IMR-90 (cell line): ENCODE results near the gene EML5. TPM values are rescaled to one million over a fixed set of nuclear protein-coding genes. Genes with fewer than 3 reads are reported as not detected.

Source experiments
- ATAC-seq: fragments of 200-7000 bp; cut with Tn5 transposase; 2 replicates; pipeline ENCODE4 v1.9.1; 2020; ENCODE audit warnings: low read depth, mild to moderate bottlenecking, moderate library complexity
- BruUV-seq: library from RNA; stranded (reverse); fragments of 400-500 nt; replicated peaks from 2 replicates; lab custom pipeline; 2021; lab: Mats Ljungman, UMichigan
- CTCF ChIA-PET: fragments of 300-600 bp; formaldehyde crosslinking; extraction: SDS; loops from one replicate; lab custom pipeline; 2021; ENCODE audit warnings: antibody characterized with exemption; lab: Yijun Ruan, JAX
- POLR2A ChIA-PET: fragments of 300-600 bp; sonication (Branson Sonifier 250); formaldehyde crosslinking; loops from one replicate; lab custom pipeline; 2022; ENCODE audit warnings: antibody characterized with exemption; ENCODE audit not compliant: unreplicated experiment; lab: Charles Lee
- DNase-seq: peaks from one replicate; pipeline ENCODE4 v3.0.0; 2013
- H2AFZ ChIP-seq: replicated peaks from 2 replicates; pipeline ENCODE3; 2013; ENCODE audit warnings: low read length, mild to moderate bottlenecking; ENCODE audit not compliant: poor library complexity
- H2AK5ac ChIP-seq: 2 replicates; pipeline ENCODE4 v1.6.1; 2013; ENCODE audit warnings: low read depth, low read length, inconsistent platforms
- H2AK9ac ChIP-seq: replicated peaks from 2 replicates; pipeline ENCODE3; 2013; ENCODE audit warnings: mild to moderate bottlenecking, low read depth, low read length, moderate library complexity; ENCODE audit not compliant: poor library complexity
- H2BK120ac ChIP-seq: 2 replicates; pipeline ENCODE4 v1.6.1; 2013; ENCODE audit warnings: low read depth, low read length, inconsistent platforms
- H2BK15ac ChIP-seq: 3 replicates; pipeline ENCODE4 v1.6.1; 2013; ENCODE audit warnings: low read depth, low read length, inconsistent platforms
- H2BK20ac ChIP-seq: 2 replicates; pipeline ENCODE4 v1.6.1; 2013; ENCODE audit warnings: low read depth, mild to moderate bottlenecking, inconsistent platforms, low read length, moderate library complexity
- H2BK5ac ChIP-seq: 2 replicates; pipeline ENCODE4 v1.6.1; 2013; ENCODE audit warnings: mild to moderate bottlenecking, low read depth, low read length, inconsistent platforms; ENCODE audit not compliant: poor library complexity, severe bottlenecking
- H3K14ac ChIP-seq: replicated peaks from 2 replicates; pipeline ENCODE4 v1.6.1; 2013; ENCODE audit warnings: low read depth, low read length, inconsistent platforms
- H3K18ac ChIP-seq: 2 replicates; pipeline ENCODE4 v1.6.1; 2013; ENCODE audit warnings: low read depth, low read length, control low read depth
- H3K23ac ChIP-seq: 2 replicates; pipeline ENCODE4 v1.6.1; 2013; ENCODE audit warnings: low read depth, low read length, inconsistent platforms
- H3K27ac ChIP-seq: 2 replicates; pipeline ENCODE4 v1.5.1; 2013; ENCODE audit warnings: mild to moderate bottlenecking, control low read depth, low read length; ENCODE audit not compliant: insufficient read depth
- H3K27me3 ChIP-seq: 2 replicates; pipeline ENCODE4 v1.6.1; 2013; ENCODE audit warnings: low read length; ENCODE audit not compliant: control insufficient read depth, insufficient read depth
- H3K36me3 ChIP-seq: 2 replicates; pipeline ENCODE4 v1.6.1; 2013; ENCODE audit warnings: low read length, mixed read lengths; ENCODE audit not compliant: control insufficient read depth, insufficient read depth
- H3K4ac ChIP-seq: 2 replicates; pipeline ENCODE4 v1.6.1; 2013; ENCODE audit warnings: low read depth, low read length, inconsistent platforms
- H3K4me1 ChIP-seq: 2 replicates; pipeline ENCODE4 v1.6.1; 2013; ENCODE audit warnings: low read length, mixed read lengths; ENCODE audit not compliant: control insufficient read depth, insufficient read depth
- H3K4me2 ChIP-seq: 2 replicates; pipeline ENCODE4 v1.6.1; 2013; ENCODE audit warnings: low read depth, mild to moderate bottlenecking, control low read depth, low read length, moderate library complexity
- H3K4me3 ChIP-seq: 2 replicates; pipeline ENCODE4 v1.5.1; 2013; ENCODE audit warnings: low read depth, mild to moderate bottlenecking, control low read depth, low read length, moderate library complexity; ENCODE audit not compliant: insufficient read depth
- H3K56ac ChIP-seq: 2 replicates; pipeline ENCODE4 v1.6.1; 2013; ENCODE audit warnings: low read length, inconsistent platforms; ENCODE audit not compliant: insufficient read depth; ENCODE audit errors: extremely low read depth
- H3K79me1 ChIP-seq, 2 experiments: 2 replicates each; pipeline ENCODE4 v1.6.1; 2013; ENCODE audit warnings: low read length in 2 of 2, inconsistent platforms in 1 of 2, low read depth in 1 of 2
- H3K9ac ChIP-seq: 2 replicates; pipeline ENCODE4 v1.6.1; 2013; ENCODE audit warnings: low read depth, low read length, control low read depth
- H3K9me1 ChIP-seq: 2 replicates; pipeline ENCODE4 v1.6.1; 2013; ENCODE audit warnings: low read length, inconsistent platforms; ENCODE audit not compliant: insufficient read depth
- H3K9me3 ChIP-seq: 2 replicates; pipeline ENCODE4 v1.6.1; 2013; ENCODE audit warnings: low read length; ENCODE audit not compliant: control insufficient read depth, insufficient read depth
- H4K20me1 ChIP-seq: 2 replicates; pipeline ENCODE4 v1.6.1; 2013; ENCODE audit warnings: low read length, inconsistent platforms; ENCODE audit not compliant: insufficient read depth
- H4K5ac ChIP-seq: 2 replicates; pipeline ENCODE4 v1.6.1; 2013; ENCODE audit warnings: mild to moderate bottlenecking, low read depth, low read length, control low read depth
- H4K8ac ChIP-seq, 2 experiments: 2 replicates each; pipeline ENCODE4 v1.6.1; 2013; ENCODE audit warnings: low read depth in 2 of 2, low read length in 2 of 2, control low read depth in 1 of 2, inconsistent platforms in 1 of 2
- H4K91ac ChIP-seq: 2 replicates; pipeline ENCODE4 v1.6.1; 2013; ENCODE audit warnings: low read depth, low read length, inconsistent platforms; ENCODE audit not compliant: insufficient read depth
- BHLHE40 ChIP-seq: fragments of 150-350 bp; IDR thresholded peaks from 2 replicates; pipeline ENCODE4 v1.6.1; 2016; ENCODE audit warnings: mild to moderate bottlenecking, low read depth, low read length
- CHD1 ChIP-seq: IDR thresholded peaks from 2 replicates; pipeline ENCODE4 v1.6.1; 2012; ENCODE audit warnings: low read depth, low read length, improper control_type of control experiment
- ELK1 ChIP-seq: fragments of 150-350 bp; IDR thresholded peaks from 2 replicates; pipeline ENCODE4 v1.6.1; 2016; ENCODE audit warnings: low read depth, mild to moderate bottlenecking, low read length, moderate library complexity, borderline replicate concordance
- FOS ChIP-seq: fragments of 150-350 bp; IDR thresholded peaks from 2 replicates; pipeline ENCODE4 v1.6.1; 2016; ENCODE audit warnings: low read depth, low read length
- NFE2L2 ChIP-seq: fragments of 150-350 bp; IDR thresholded peaks from 2 replicates; pipeline ENCODE4 v1.6.1; 2016; ENCODE audit warnings: low read depth, mild to moderate bottlenecking, low read length
- POLR2A ChIP-seq: IDR thresholded peaks from 2 replicates; pipeline ENCODE4 v1.6.1; 2012; ENCODE audit warnings: mild to moderate bottlenecking, low read depth, low read length
- RCOR1 ChIP-seq: IDR thresholded peaks from 2 replicates; pipeline ENCODE4 v1.6.1; 2012; ENCODE audit warnings: mild to moderate bottlenecking, low read length, improper control_type of control experiment; ENCODE audit not compliant: insufficient replicate concordance
- RFX5 ChIP-seq: IDR thresholded peaks from 2 replicates; pipeline ENCODE4 v1.8.0; 2012; ENCODE audit warnings: low read depth, mild to moderate bottlenecking, low read length, moderate library complexity
- SMC3 ChIP-seq: fragments of 150-350 bp; IDR thresholded peaks from 2 replicates; pipeline ENCODE4 v1.6.1; 2016; ENCODE audit warnings: low read depth, mild to moderate bottlenecking, antibody characterized with exemption, low read length, moderate library complexity
- WGBS, 2 experiments: methylation state at CpG; one replicate each; pipeline versions ENCODE4 v1.1.5 to v1.1.7; 2013; ENCODE audit warnings: missing lambda C conversion rate in 2 of 2; ENCODE audit not compliant: insufficient read length in 1 of 2; ENCODE audit errors: extremely low coverage in 2 of 2; 5-methylcytosine and 5-hydroxymethylcytosine counted together
- dilution Hi-C: fragments of 300-500 bp; cut with HindIII; formaldehyde crosslinking; loops from one replicate; pipeline ENCODE4 v1.14.3; 2018; ENCODE audit warnings: low sequenced_read_pairs; ENCODE audit not compliant: unreplicated experiment
- in situ Hi-C: fragments of 300-500 bp; cut with MboI; formaldehyde crosslinking; loops from 3 replicates; pipeline ENCODE4 v1.14.3; 2019; ENCODE audit warnings: low sequenced_read_pairs, inconsistent platforms, mixed read lengths
- intact Hi-C: fragments of 100-400 bp; cut with micrococcal nuclease; formaldehyde crosslinking; loops from 2 replicates; pipeline ENCODE4 v1.10.0; 2022
- polyA plus RNA-seq, 3 experiments: library from polyadenylated mRNA; depleted of rRNA; stranded (reverse); fragments of >200 nt; gene quantifications; 2 replicates each; pipeline ENCODE4 v1.2.3, GENCODE V29; 2012; ENCODE audit warnings: low replicate concordance in 1 of 3
- total RNA-seq: library from RNA; depleted of rRNA; stranded (reverse); fragments of >200 nt; gene quantifications from 2 replicates; pipeline ENCODE4 v1.2.3, GENCODE V29; 2012
- TF ChIP-seq, protein P1 (sequence below): conservative IDR thresholded peaks from 2 replicates; pipeline ENCODE4 v1.5.1; 2012; ENCODE audit warnings: mild to moderate bottlenecking, low read depth, low read length, improper control_type of control experiment

The EML5 gene
- total and polyA plus RNA-seq, 2 of the 4 experiments (the other 2 are of a cell fraction): 8.1 to 22.2 TPM

- TF ChIP-seq ELK1 (no peak), RFX5 (no peak)
Measured at GRCh38 chr14:88823968-88824313, 31.2 kb upstream of the EML5 start (continued).

DNA sequence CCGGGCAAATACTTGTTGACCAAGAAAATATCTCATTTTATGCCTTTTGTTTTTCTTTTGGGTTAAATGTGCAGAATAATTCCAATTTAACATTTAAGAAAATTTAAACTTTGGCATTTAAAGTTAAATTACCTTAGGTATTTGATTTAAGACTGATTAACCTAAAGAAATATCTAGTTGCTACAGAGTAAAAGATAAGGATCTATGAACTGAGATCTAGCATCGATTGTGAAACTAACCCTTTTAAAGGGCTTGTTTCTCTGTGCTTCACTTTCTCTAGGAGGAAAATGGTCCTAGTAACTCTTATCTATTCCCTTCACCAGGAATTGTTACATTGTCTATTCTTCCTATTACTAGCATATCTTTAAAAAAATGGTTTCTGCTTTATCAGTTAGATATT, 29.1 kb upstream of the EML5 start:
- H2BK15ac ChIP-seq: no peak overlapping the region
- in situ Hi-C loops (no loop called here), dilution Hi-C loops (no loop called here), intact Hi-C loops (no loop called here)
- H3K27me3 ChIP-seq: no peaks in the 10 kb centered on the region
- H3K9me3 ChIP-seq: no peaks in the 10 kb centered on the region
- no peaks in the 10 kb centered on the region for H3K36me3 ChIP-seq
- no peak overlapping the region for H3K4me3 ChIP-seq
- no peak overlapping the region for H2AK9ac ChIP-seq
- TF ChIP-seq RFX5 (no peak), RCOR1 (no peak), CHD1 (no peak), SMC3 (no peak), ELK1 (no peak), POLR2A (no peak), BHLHE40 (no peak), NFE2L2 (no peak), FOS (no peak)
- TF ChIP-seq, protein P1, sequence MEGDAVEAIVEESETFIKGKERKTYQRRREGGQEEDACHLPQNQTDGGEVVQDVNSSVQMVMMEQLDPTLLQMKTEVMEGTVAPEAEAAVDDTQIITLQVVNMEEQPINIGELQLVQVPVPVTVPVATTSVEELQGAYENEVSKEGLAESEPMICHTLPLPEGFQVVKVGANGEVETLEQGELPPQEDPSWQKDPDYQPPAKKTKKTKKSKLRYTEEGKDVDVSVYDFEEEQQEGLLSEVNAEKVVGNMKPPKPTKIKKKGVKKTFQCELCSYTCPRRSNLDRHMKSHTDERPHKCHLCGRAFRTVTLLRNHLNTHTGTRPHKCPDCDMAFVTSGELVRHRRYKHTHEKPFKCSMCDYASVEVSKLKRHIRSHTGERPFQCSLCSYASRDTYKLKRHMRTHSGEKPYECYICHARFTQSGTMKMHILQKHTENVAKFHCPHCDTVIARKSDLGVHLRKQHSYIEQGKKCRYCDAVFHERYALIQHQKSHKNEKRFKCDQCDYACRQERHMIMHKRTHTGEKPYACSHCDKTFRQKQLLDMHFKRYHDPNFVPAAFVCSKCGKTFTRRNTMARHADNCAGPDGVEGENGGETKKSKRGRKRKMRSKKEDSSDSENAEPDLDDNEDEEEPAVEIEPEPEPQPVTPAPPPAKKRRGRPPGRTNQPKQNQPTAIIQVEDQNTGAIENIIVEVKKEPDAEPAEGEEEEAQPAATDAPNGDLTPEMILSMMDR: no peak
- no peak overlapping the region for H4K5ac ChIP-seq
- WGBS, 2 experiments: no CpG with 5 or more reads among the region's 2 CpGs
- no peak overlapping the region for H2AFZ ChIP-seq
- H2BK120ac ChIP-seq: no peak overlapping the region
- H3K18ac ChIP-seq: no peak overlapping the region
- no peak overlapping the region for H2BK20ac ChIP-seq
- no peak overlapping the region for H3K9ac ChIP-seq
- H3K79me1 ChIP-seq: peaks cover 6 to 17% of the 10 kb centered on the region in 2 experiments
- H4K20me1 ChIP-seq: no peaks in the 10 kb centered on the region
- no peak overlapping the region for H3K23ac ChIP-seq
- H2AK5ac ChIP-seq: no peak overlapping the region
- no peak overlapping the region for H2BK5ac ChIP-seq
- no peak for DNase-seq
- no peak overlapping the region for H3K14ac ChIP-seq
- ChIA-PET POLR2A (no interaction called here), CTCF (no interaction called here)
- H3K9me1 ChIP-seq: no peaks in the 10 kb centered on the region
- no peak for ATAC-seq
- 0 out of 2 replicates have a peak, but pooled peaks cover 3% of the 10 kb centered on the region for H3K4me1 ChIP-seq
- no peak overlapping the region for H3K56ac ChIP-seq
- H4K91ac ChIP-seq: no peak overlapping the region
- no TSS peak for BruUV-seq
- no peak overlapping the region for H4K8ac ChIP-seq
- no peak overlapping the region for H3K4me2 ChIP-seq
- H3K4ac ChIP-seq: no peak overlapping the region
- no peak overlapping the region for H3K27ac ChIP-seq
